CD14-positive monocyte (primary cell): Measurements from ENCODE around the gene CAMKK2. TPM values are rescaled to one million over a fixed set of nuclear protein-coding genes. Genes with fewer than 3 reads are reported as not detected.

Experiments
- DNase-seq, 3 donors: peaks; one replicate each; pipeline ENCODE4 v3.0.0-alpha.2; 2011 to 2022
- H2AFZ ChIP-seq: 2 replicates; pipeline ENCODE4 v1.6.0; 2012; ENCODE audit warnings: mild to moderate bottlenecking, low read depth, low read length, inconsistent platforms; ENCODE audit not compliant: insufficient read depth, poor library complexity, severe bottlenecking
- H3K27ac ChIP-seq, 2 donors: 1 replicate in 1 of 2; 2 replicates in 1 of 2; pipeline ENCODE4 v1.5.1; 2012 to 2013; ENCODE audit warnings: low read length in 2 of 2, control low read depth in 1 of 2, inconsistent platforms in 1 of 2, low read depth in 1 of 2, mild to moderate bottlenecking in 1 of 2
- H3K27me3 ChIP-seq, 2 donors: one replicate each; pipeline versions ENCODE4 v1.6.0 to v1.6.1; 2011 to 2013; ENCODE audit warnings: low read length in 2 of 2; ENCODE audit not compliant: control insufficient read depth in 2 of 2, insufficient read depth in 2 of 2
- H3K36me3 ChIP-seq, 2 donors: replicated peaks in 1 of 2; 1 replicate in 1 of 2; 2 replicates in 1 of 2; pipeline versions ENCODE4 v1.5.1 to v1.6.1; 2012 to 2013; ENCODE audit warnings: low read length in 2 of 2, control low read depth in 1 of 2, inconsistent platforms in 1 of 2, mild to moderate bottlenecking in 1 of 2; ENCODE audit not compliant: insufficient read depth in 2 of 2, control insufficient read depth in 1 of 2
- H3K4me1 ChIP-seq, 2 donors: 1 replicate in 1 of 2; 2 replicates in 1 of 2; pipeline versions ENCODE4 v1.5.1 to v1.6.1; 2012 to 2013; ENCODE audit warnings: low read length in 2 of 2, control low read depth in 1 of 2, inconsistent platforms in 1 of 2, mild to moderate bottlenecking in 1 of 2, moderate library complexity in 1 of 2; ENCODE audit not compliant: insufficient read depth in 2 of 2, control insufficient read depth in 1 of 2
- H3K4me2 ChIP-seq: replicated peaks from 2 replicates; pipeline ENCODE3; 2012; ENCODE audit warnings: low read length, moderate library complexity, mild to moderate bottlenecking; ENCODE audit not compliant: poor library complexity, severe bottlenecking; ENCODE audit errors: extremely low read depth
- H3K4me3 ChIP-seq, 3 experiments: fragments of 200-600 bp in 1 of 3; sonication (generic) in 1 of 3; replicated peaks in 1 of 3; 1 replicate in 2 of 3; 2 replicates in 1 of 3; pipeline ENCODE4 v1.5.1; 2011 to 2013; ENCODE audit warnings: low read length in 3 of 3, mild to moderate bottlenecking in 3 of 3, control low read depth in 2 of 3, low read depth in 2 of 3, inconsistent platforms in 1 of 3, moderate library complexity in 1 of 3
- H3K79me2 ChIP-seq: 2 replicates; pipeline ENCODE4 v1.6.0; 2012; ENCODE audit warnings: mild to moderate bottlenecking, control low read depth, inconsistent platforms, low read length, moderate library complexity; ENCODE audit not compliant: insufficient read depth
- H3K9ac ChIP-seq: 2 replicates; pipeline ENCODE4 v1.6.0; 2017; ENCODE audit warnings: low read length, mild to moderate bottlenecking; ENCODE audit not compliant: insufficient read depth, poor library complexity, severe bottlenecking
- H3K9me3 ChIP-seq, 2 donors: replicated peaks in 1 of 2; 1 replicate in 1 of 2; 2 replicates in 1 of 2; pipeline versions ENCODE4 v1.5.1 to v1.6.1; 2012 to 2013; ENCODE audit warnings: low read length in 2 of 2, control low read depth in 1 of 2; ENCODE audit not compliant: control insufficient read depth in 1 of 2, insufficient read depth in 1 of 2
- H4K20me1 ChIP-seq: 2 replicates; pipeline ENCODE4 v1.6.0; 2012; ENCODE audit warnings: mild to moderate bottlenecking, low read length, control low read depth, moderate library complexity; ENCODE audit not compliant: insufficient read depth
- H3K27ac Mint-ChIP-seq, 7 donors: one replicate each; pipeline ENCODE4 v1.8.0; 2020; ENCODE audit warnings: mild to moderate bottlenecking in 7 of 7, mixed read lengths in 7 of 7, moderate library complexity in 6 of 7, inconsistent platforms in 2 of 7
- H3K27me3 Mint-ChIP-seq, 3 donors: one replicate each; pipeline ENCODE4 v1.8.0; 2021 to 2022; ENCODE audit warnings: low read depth in 3 of 3, mild to moderate bottlenecking in 3 of 3, mixed read lengths in 3 of 3, moderate library complexity in 3 of 3, inconsistent platforms in 1 of 3
- H3K36me3 Mint-ChIP-seq, 2 donors: one replicate each; pipeline ENCODE4 v1.8.0; 2020; ENCODE audit warnings: mixed read lengths in 2 of 2, inconsistent platforms in 1 of 2, mild to moderate bottlenecking in 1 of 2
- H3K4me1 Mint-ChIP-seq: one replicate; pipeline ENCODE4 v1.8.0; 2020; ENCODE audit warnings: mild to moderate bottlenecking, mixed read lengths
- H3K4me3 Mint-ChIP-seq, 2 donors: one replicate each; pipeline ENCODE4 v1.8.0; 2020; ENCODE audit warnings: mild to moderate bottlenecking in 2 of 2, mixed read lengths in 2 of 2, moderate library complexity in 1 of 2
- H3K9me3 Mint-ChIP-seq, 7 donors: one replicate each; pipeline ENCODE4 v1.8.0; 2020 to 2022; ENCODE audit warnings: mixed read lengths in 7 of 7, mild to moderate bottlenecking in 6 of 7, moderate library complexity in 6 of 7, inconsistent platforms in 2 of 7
- WGBS: methylation state at CpG from one replicate; pipeline ENCODE4 v1.1.5; 2013; ENCODE audit warnings: missing lambda C conversion rate; ENCODE audit not compliant: insufficient coverage; 5-methylcytosine and 5-hydroxymethylcytosine counted together
- intact Hi-C, 2 donors: fragments of 100-400 bp; cut with micrococcal nuclease; formaldehyde crosslinking; loops; one replicate each; pipeline versions ENCODE4 v1.15.0 to v1.15.1; 2023
- polyA plus RNA-seq, 3 donors: library from polyadenylated mRNA; depleted of rRNA in 1 of 3; unstranded in 2 of 3; stranded (reverse) in 1 of 3; fragments of 300-500 nt in 2 of 3; fragments of >200 nt in 1 of 3; fragmentation: Illumina TruSeq in 2 of 3; gene quantifications; 1 replicate in 2 of 3; 2 replicates in 1 of 3; pipeline ENCODE4 v1.2.3, GENCODE V29; 2012 to 2021
- TF ChIP-seq, protein P1 (sequence below): fragments of 200-600 bp; IDR thresholded peaks from one replicate; pipeline ENCODE4 v1.8.0; 2022; ENCODE audit warnings: antibody characterized with exemption, mild to moderate bottlenecking

Gene CAMKK2
- polyA plus RNA-seq, 3 donors: 55.6 to 71.4 (median 71.0) TPM

DNA sequence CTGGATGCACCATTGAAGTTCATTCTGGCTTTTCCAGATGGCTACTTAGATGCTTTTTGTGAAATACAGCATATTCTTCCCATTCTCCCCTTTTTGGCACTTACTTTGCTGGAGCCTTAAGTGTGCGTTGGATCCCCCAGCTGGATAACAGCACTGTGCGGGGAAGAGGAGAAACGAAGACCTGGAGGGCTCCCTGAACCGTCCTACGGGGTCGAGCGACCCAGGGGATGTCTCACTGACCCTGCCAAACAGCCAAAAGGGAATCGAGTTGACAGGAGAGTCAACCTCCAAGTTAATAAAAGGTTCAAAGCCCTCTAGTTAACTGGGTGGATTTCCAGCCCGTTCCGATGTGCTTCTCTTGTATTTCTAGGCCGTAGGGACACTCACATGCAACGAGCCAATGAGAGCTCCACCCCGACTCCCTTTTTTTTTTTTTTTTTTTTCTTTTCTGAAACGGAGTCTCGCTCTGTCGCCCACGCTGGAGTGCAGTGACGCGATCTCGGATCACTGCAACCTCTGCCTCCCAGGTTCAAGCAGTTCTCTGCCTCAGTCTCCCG lies 1.0 kb upstream of the CAMKK2 start:
- Histone ChIP-seq H3K79me2 (peaks cover 50% of the 10 kb centered on the region), H3K27ac (peak overlapping the region; percentile 68 to 89), H3K4me3 (peak overlapping the region; percentile 42 to 86 (median 85)), H3K4me2 (peak overlapping the region; percentile 92), H3K9ac (peak overlapping the region; percentile 98), H3K4me1 (peaks cover 59 to 72% of the 10 kb centered on the region in 2 donors), H3K36me3 (no peaks in the 10 kb centered on the region), H3K27me3 (no peaks in the 10 kb centered on the region), H4K20me1 (peaks cover 36% of the 10 kb centered on the region), H2AFZ (peak overlapping the region; percentile 82), H3K9me3 (no peaks in the 10 kb centered on the region)
- H3K9me3 Mint-ChIP-seq: peaks cover 0 to 3% (median 0%) of the 10 kb centered on the region in 7 donors
- H3K27me3 Mint-ChIP-seq: no peaks in the 10 kb centered on the region
- intact Hi-C loops: no loop called here
- TF ChIP-seq, protein P1, sequence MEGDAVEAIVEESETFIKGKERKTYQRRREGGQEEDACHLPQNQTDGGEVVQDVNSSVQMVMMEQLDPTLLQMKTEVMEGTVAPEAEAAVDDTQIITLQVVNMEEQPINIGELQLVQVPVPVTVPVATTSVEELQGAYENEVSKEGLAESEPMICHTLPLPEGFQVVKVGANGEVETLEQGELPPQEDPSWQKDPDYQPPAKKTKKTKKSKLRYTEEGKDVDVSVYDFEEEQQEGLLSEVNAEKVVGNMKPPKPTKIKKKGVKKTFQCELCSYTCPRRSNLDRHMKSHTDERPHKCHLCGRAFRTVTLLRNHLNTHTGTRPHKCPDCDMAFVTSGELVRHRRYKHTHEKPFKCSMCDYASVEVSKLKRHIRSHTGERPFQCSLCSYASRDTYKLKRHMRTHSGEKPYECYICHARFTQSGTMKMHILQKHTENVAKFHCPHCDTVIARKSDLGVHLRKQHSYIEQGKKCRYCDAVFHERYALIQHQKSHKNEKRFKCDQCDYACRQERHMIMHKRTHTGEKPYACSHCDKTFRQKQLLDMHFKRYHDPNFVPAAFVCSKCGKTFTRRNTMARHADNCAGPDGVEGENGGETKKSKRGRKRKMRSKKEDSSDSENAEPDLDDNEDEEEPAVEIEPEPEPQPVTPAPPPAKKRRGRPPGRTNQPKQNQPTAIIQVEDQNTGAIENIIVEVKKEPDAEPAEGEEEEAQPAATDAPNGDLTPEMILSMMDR: no peak
- peak overlapping the region; percentile 72 to 93 (median 89) for H3K27ac Mint-ChIP-seq
- WGBS: 0% methylated on average over 12 of the region's 21 CpGs
- H3K4me1 Mint-ChIP-seq: peaks cover 52% of the 10 kb centered on the region
- peaks cover 0 to 4% of the 10 kb centered on the region in 2 donors for H3K36me3 Mint-ChIP-seq
- H3K4me3 Mint-ChIP-seq: peak overlapping the region; percentile 87 to 92
- peak; percentile 30 to 47 (median 41) for DNase-seq

DNA sequence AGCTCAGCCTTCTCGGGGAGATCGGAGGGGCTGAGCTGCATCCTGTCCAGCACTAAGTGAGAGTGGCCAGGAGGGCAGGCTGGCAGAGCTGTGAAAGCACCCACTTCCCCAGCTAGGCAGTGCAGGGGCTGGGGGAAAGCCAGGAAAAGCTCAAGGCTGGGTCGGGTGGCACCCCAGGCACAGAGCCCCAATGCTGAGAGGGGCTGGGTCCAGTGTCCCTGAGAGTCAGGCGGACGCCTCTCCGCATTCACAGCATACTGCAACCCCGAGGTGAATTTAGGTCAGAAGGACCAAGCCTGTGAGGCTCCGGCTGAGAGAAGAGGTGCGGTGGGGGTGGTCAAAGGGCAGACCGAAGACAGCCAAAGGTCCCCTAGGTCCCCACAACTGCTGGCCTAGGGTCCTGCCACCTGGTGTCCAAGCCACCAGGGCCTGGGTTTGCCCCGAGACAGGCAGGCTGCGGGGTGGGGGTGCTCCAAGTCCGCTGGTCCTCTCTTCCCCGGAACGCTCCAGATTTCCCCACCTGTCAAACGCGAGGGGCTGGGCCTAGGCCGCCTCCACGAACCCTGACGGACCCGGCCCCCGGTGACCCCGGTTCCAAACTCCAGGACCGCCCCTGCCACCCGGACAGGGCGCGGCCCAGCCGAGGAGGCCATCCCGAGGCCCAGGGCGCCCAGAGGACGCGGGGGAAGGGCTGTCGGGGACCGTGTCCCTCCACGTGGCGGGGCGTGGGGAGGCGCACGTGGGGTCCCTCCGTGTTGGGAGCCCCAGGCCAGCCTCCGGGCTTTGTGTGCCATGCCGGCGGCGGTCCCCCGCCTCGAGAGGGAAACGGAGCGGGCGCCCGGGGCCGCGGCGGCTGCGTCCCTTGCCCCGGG lies 527 bp downstream of the CAMKK2 start:
- Mint-ChIP-seq H3K36me3 (peaks cover 10 to 11% of the 10 kb centered on the region in 2 donors), H3K27me3 (peaks cover 0 to 1% (median 0%) of the 10 kb centered on the region in 3 donors), H3K4me1 (peaks cover 54% of the 10 kb centered on the region), H3K27ac (peak overlapping the region; percentile 89 to 97 (median 94)), H3K9me3 (peaks cover 0 to 3% (median 0%) of the 10 kb centered on the region in 7 donors), H3K4me3 (peak overlapping the region; percentile 94 to 95)
- 0% methylated on average over 55 of the region's 55 CpGs for WGBS
- Histone ChIP-seq H3K4me3 (peak overlapping the region; percentile 55 to 90 (median 77)), H3K27me3 (no peaks in the 10 kb centered on the region), H3K27ac (peak overlapping the region; percentile 86 to 91), H3K4me1 (peaks cover 62 to 72% of the 10 kb centered on the region in 2 donors), H3K9me3 (no peaks in the 10 kb centered on the region), H4K20me1 (peaks cover 50% of the 10 kb centered on the region), H3K79me2 (peaks cover 64% of the 10 kb centered on the region), H3K9ac (peak overlapping the region; percentile 98), H3K4me2 (peak overlapping the region; percentile 86), H2AFZ (peak overlapping the region; percentile 63), H3K36me3 (peaks cover 0 to 6% of the 10 kb centered on the region in 2 donors)
- TF ChIP-seq, protein P1: no peak
- intact Hi-C loops: loop anchor here in 1 of 2 donors (1.0 kb wide), 1 partner anchor 9 kb away; no protein-coding TSS in a partner anchor
- peak; percentile 14 to 54 (median 42) for DNase-seq
